Common myeloid progenitor, CD34-positive (primary cell): ENCODE results near the gene PEA15.

ENCODE experiments used
- CTCF ChIA-PET: fragments of 350-600 bp; sonication (Branson Sonifier 250); formaldehyde crosslinking; loops from one replicate; lab custom pipeline; 2021; ENCODE audit warnings: antibody characterized with exemption; lab: Charles Lee
- POLR2A ChIA-PET: fragments of 350-600 bp; sonication (Branson Sonifier 250); formaldehyde crosslinking; loops from one replicate; lab custom pipeline; 2021; ENCODE audit warnings: antibody characterized with exemption; lab: Charles Lee
- DNase-seq, 3 donors: peaks; one replicate each; pipeline versions ENCODE4 v3.0.0 to v3.0.0-alpha.2; 2013
- H3K27ac ChIP-seq, 2 experiments: 1 replicate in 1 of 2; 2 replicates in 1 of 2; pipeline ENCODE4 v1.7.0; 2013; ENCODE audit warnings: inconsistent platforms in 2 of 2, low read length in 2 of 2, mild to moderate bottlenecking in 2 of 2, low read depth in 1 of 2, moderate library complexity in 1 of 2; ENCODE audit not compliant: severe bottlenecking in 2 of 2, insufficient read depth in 1 of 2, poor library complexity in 1 of 2
- H3K27me3 ChIP-seq, 5 experiments: replicated peaks in 2 of 5; 1 replicate in 3 of 5; 2 replicates in 2 of 5; pipeline versions ENCODE4 v1.6.1 to v1.7.0; 2013; ENCODE audit warnings: low read length in 4 of 5, mild to moderate bottlenecking in 2 of 5, moderate library complexity in 2 of 5, inconsistent platforms in 1 of 5; ENCODE audit not compliant: insufficient read depth in 5 of 5, control insufficient read depth in 4 of 5
- H3K36me3 ChIP-seq, 4 experiments: 1 replicate in 2 of 4; 2 replicates in 2 of 4; pipeline versions ENCODE4 v1.6.1 to v1.7.0; 2013; ENCODE audit warnings: low read length in 3 of 4, control low read depth in 1 of 4, mild to moderate bottlenecking in 1 of 4; ENCODE audit not compliant: control insufficient read depth in 4 of 4, insufficient read depth in 4 of 4
- H3K4me1 ChIP-seq, 4 experiments: 1 replicate in 3 of 4; 2 replicates in 1 of 4; pipeline versions ENCODE4 v1.6.1 to v1.7.1; 2013; ENCODE audit warnings: low read length in 3 of 4, mild to moderate bottlenecking in 3 of 4, control low read depth in 1 of 4, inconsistent platforms in 1 of 4, moderate library complexity in 1 of 4; ENCODE audit not compliant: control insufficient read depth in 4 of 4, insufficient read depth in 4 of 4; ENCODE audit errors: control extremely low read depth in 1 of 4
- H3K4me3 ChIP-seq, 7 experiments: 1 replicate in 4 of 7; 2 replicates in 3 of 7; pipeline versions ENCODE4 v1.5.1 to v1.7.0; 2013; ENCODE audit warnings: mild to moderate bottlenecking in 7 of 7, low read length in 6 of 7, moderate library complexity in 6 of 7, inconsistent platforms in 2 of 7, low read depth in 2 of 7, control low read depth in 1 of 7; ENCODE audit not compliant: insufficient read depth in 4 of 7, control insufficient read depth in 1 of 7; ENCODE audit errors: extremely low read depth in 1 of 7
- H3K9me3 ChIP-seq, 5 experiments: 1 replicate in 4 of 5; 2 replicates in 1 of 5; pipeline versions ENCODE4 v1.6.1 to v1.7.1; 2013; ENCODE audit warnings: low read length in 4 of 5, mild to moderate bottlenecking in 2 of 5, inconsistent platforms in 1 of 5, low read depth in 1 of 5, moderate library complexity in 1 of 5; ENCODE audit not compliant: control insufficient read depth in 4 of 5, insufficient read depth in 2 of 5; ENCODE audit errors: control extremely low read depth in 1 of 5
- WGBS: methylation state at CpG from one replicate; pipeline ENCODE4 v1.1.5; 2013; ENCODE audit not compliant: insufficient coverage; 5-methylcytosine and 5-hydroxymethylcytosine counted together

PEA15 gene

DNA sequence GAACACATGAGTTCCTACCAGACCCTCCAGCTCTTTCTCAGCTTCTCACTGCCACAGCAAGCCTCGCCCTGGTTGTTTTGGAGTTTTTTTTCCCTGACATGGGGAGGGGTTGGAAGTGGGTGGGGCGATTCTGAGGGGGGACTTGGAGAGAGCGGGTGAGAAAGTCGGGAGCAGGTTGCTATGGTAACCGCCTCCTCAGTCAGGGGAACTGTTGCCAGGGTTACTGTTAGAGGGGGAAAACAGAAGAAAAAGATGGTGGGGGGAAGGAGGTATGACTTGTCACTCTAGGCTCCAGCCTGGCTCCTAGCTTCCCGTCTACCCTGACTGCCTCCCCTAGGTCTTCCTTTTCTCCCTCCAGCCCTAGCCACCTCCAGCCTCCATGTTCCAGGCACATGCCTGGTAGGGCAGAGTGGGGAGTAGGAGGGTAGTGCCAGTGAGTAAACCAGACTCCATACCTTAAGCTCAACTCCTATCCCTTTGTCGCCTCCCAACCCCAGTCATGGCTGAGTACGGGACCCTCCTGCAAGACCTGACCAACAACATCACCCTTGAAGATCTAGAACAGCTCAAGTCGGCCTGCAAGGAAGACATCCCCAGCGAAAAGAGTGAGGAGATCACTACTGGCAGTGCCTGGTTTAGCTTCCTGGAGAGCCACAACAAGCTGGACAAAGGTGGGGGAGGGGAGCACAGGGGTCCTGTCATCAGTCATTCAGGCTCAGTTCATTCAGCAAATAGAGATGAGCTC is 6.0 kb downstream of the PEA15 start:
- Histone ChIP-seq H3K36me3 (peaks cover 15 to 89% (median 56%) of the 10 kb centered on the region in 4 experiments), H3K9me3 (no peaks in the 10 kb centered on the region), H3K27me3 (no peaks in the 10 kb centered on the region), H3K4me3 (no peak overlapping the region), H3K4me1 (peaks cover under 1 to 6% (median 5%) of the 10 kb centered on the region in 4 experiments), H3K27ac (no peak overlapping the region)
- peak in 2 of 3 donors; percentile 40 to 50 for DNase-seq
- 98% methylated on average over 5 of the region's 10 CpGs for WGBS
- CTCF ChIA-PET, result interaction anchor here (0.8 to 13.9 kb wide), 9 partner anchors 8 to 110 kb away, joined by 3 to 95 read pairs (median 5); partner anchors contain the start of gene CASQ1
- POLR2A ChIA-PET, result no interaction called here

GRCh38 chr1:160214481-160215140 is 9.4 kb downstream of the PEA15 start:
- CTCF ChIA-PET, result interaction anchor here (1.1 to 1.5 kb wide), 2 partner anchors 14 to 110 kb away, joined by 3 read pairs; no protein-coding TSS in a partner anchor
- no peak for DNase-seq
- Histone ChIP-seq H3K27ac (no peak overlapping the region), H3K9me3 (no peaks in the 10 kb centered on the region), H3K27me3 (no peaks in the 10 kb centered on the region), H3K4me3 (no peak overlapping the region), H3K36me3 (peaks cover 21 to 97% (median 70%) of the 10 kb centered on the region in 4 experiments), H3K4me1 (no peaks in the 10 kb centered on the region)
- POLR2A ChIA-PET, result no interaction called here
- no CpG with 5 or more reads among the region's 3 CpGs for WGBS

- H3K9me3 ChIP-seq, result no peaks in the 10 kb centered on the region
- no peak overlapping the region for H3K27ac ChIP-seq
- POLR2A ChIA-PET, result no interaction called here
- DNase-seq, result no peak
- H3K4me3 ChIP-seq, result no peak overlapping the region
- peaks cover 33 to 99% (median 78%) of the 10 kb centered on the region in 4 experiments for H3K36me3 ChIP-seq
- no peaks in the 10 kb centered on the region for H3K4me1 ChIP-seq
- no peaks in the 10 kb centered on the region for H3K27me3 ChIP-seq
- CTCF ChIA-PET, result interaction anchor here (0.7 to 1.1 kb wide), 3 partner anchors 15 to 131 kb away, joined by 3 to 4 read pairs (median 3); no protein-coding TSS in a partner anchor
These were observed 11.1 kb downstream of the PEA15 start for GRCh38 chr1:160216301-160216700.

GRCh38 chr1:160217481-160218051 is 12.4 kb downstream of the PEA15 start:
- Histone ChIP-seq H3K27me3 (no peaks in the 10 kb centered on the region), H3K27ac (no peak overlapping the region), H3K36me3 (peaks cover 36 to 99% (median 78%) of the 10 kb centered on the region in 4 experiments), H3K4me3 (no peak overlapping the region), H3K9me3 (no peaks in the 10 kb centered on the region), H3K4me1 (no peaks in the 10 kb centered on the region)
- CTCF ChIA-PET, result interaction anchor here (1.2 to 5.2 kb wide), 5 partner anchors 9 to 27 kb away, joined by 3 to 51 read pairs (median 22); partner anchors contain the start of genes CASQ1 and PEA15
- no peak for DNase-seq
- WGBS, result 100% methylated on average over 6 of the region's 10 CpGs
- POLR2A ChIA-PET, result no interaction called here

DNA sequence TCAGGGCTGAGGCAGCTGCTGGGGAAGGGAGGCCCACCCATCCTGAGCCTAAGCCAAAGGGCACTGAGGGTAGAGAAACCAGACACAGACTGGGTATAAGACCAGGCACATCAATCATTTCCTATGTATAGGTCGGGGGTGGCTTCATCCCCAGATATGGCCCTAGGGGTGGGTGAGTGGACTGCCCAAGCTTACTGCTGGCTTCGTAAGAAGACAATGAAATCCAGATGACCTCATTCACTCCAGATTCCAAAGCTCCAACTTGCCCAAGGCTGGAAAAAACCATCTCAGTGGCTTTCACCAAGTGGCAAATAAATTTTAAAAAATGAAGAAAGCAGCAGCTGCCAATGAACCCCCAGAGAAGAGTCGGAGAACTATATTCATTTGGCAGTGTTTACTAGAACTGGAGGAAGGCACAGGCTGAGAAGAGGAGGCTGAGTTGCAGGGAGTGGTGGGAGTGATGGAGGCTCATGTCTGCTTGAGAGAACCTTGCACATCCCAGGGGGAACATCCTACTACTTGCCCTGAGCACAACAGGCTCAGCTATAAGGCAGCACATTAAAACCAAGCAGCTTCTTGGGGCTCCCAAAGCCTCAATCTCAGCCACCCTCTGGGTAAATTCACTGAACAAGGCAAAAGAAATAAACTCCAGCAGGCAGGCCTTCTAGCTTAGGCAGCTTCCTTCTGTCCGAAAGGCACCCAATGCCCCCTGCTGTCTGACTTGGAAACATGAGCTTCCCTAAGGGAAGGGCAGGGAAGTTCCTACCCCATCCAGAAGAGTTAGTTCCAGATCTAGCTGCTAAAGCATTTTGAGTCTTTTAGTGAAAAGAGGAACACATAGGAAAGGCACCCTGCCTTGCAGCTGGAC is 14.1 kb downstream of the PEA15 start:
- POLR2A ChIA-PET, result interaction anchor here (0.9 kb wide), 1 partner anchor 133 kb away, joined by 3 read pairs; no protein-coding TSS in a partner anchor
- H3K36me3 ChIP-seq, result peaks cover 39 to 99% (median 76%) of the 10 kb centered on the region in 4 experiments
- H3K27me3 ChIP-seq, result no peaks in the 10 kb centered on the region
- no peaks in the 10 kb centered on the region for H3K9me3 ChIP-seq
- H3K4me1 ChIP-seq, result no peaks in the 10 kb centered on the region
- H3K4me3 ChIP-seq, result no peak overlapping the region
- no peak overlapping the region for H3K27ac ChIP-seq
- peak; percentile 15 to 40 (median 34) for DNase-seq
- CTCF ChIA-PET, result interaction anchor here (1.0 to 5.2 kb wide), 25 partner anchors 10 to 158 kb away, joined by 3 to 51 read pairs (median 5); partner anchors contain the start of genes CASQ1 and PEA15
- WGBS, result 100% methylated on average over 3 of the region's 4 CpGs

GRCh38 chr1:160220301-160220700 is 15.1 kb downstream of the PEA15 start:
- Histone ChIP-seq H3K9me3 (no peaks in the 10 kb centered on the region), H3K4me3 (no peak overlapping the region), H3K4me1 (no peaks in the 10 kb centered on the region), H3K27ac (no peak overlapping the region), H3K36me3 (peaks cover 47 to 99% (median 77%) of the 10 kb centered on the region in 4 experiments), H3K27me3 (no peaks in the 10 kb centered on the region)
- POLR2A ChIA-PET, result interaction anchor here (0.9 kb wide), 1 partner anchor 132 kb away, joined by 3 read pairs; no protein-coding TSS in a partner anchor
- 100% methylated on average over 2 of the region's 2 CpGs for WGBS
- no peak for DNase-seq
- CTCF ChIA-PET, result interaction anchor here (1.1 to 5.2 kb wide), 18 partner anchors 9 to 135 kb away, joined by 3 to 51 read pairs (median 5); partner anchors contain the start of genes CASQ1 and PEA15
